Testis (tissue), 5 donors: ENCODE measurements around the gene SPAG4. TPM values are rescaled to one million over a fixed set of nuclear protein-coding genes. Genes with fewer than 3 reads are reported as not detected.

Experiments used
- DNase-seq: peaks from one replicate; pipeline ENCODE4 v3.0.0-alpha.2; 2019
- H3K27ac ChIP-seq, 2 donors: fragments of 200-600 bp; sonication (generic); one replicate each; pipeline ENCODE4 v1.5.1; 2019
- H3K27me3 ChIP-seq: fragments of 200-600 bp; sonication (generic); one replicate; pipeline ENCODE4 v1.5.1; 2019
- H3K36me3 ChIP-seq: fragments of 200-600 bp; sonication (generic); one replicate; pipeline ENCODE4 v1.5.1; 2017; ENCODE audit warnings: low read depth; ENCODE audit errors: missing control alignments
- H3K4me1 ChIP-seq: fragments of 200-600 bp; sonication (generic); one replicate; pipeline ENCODE4 v1.5.1; 2019
- H3K4me3 ChIP-seq, 2 donors: fragments of 200-600 bp; sonication (generic); one replicate each; pipeline ENCODE4 v1.5.1; 2017 to 2019
- H3K9me3 ChIP-seq: fragments of 200-600 bp; sonication (generic); one replicate; pipeline ENCODE4 v1.5.1; 2017
- CTCF ChIP-seq, 3 experiments: fragments of 450-650 bp in 2 of 3; fragments of 200-600 bp in 1 of 3; sonication (generic) in 1 of 3; IDR thresholded peaks; one replicate each; pipeline ENCODE4 v1.5.1; 2016 to 2019; ENCODE audit warnings: antibody characterized with exemption in 3 of 3, mild to moderate bottlenecking in 2 of 3, moderate library complexity in 1 of 3
- POLR2A ChIP-seq: fragments of 450-650 bp; IDR thresholded peaks from one replicate; pipeline ENCODE4 v1.6.1; 2017; ENCODE audit warnings: antibody characterized with exemption, mild to moderate bottlenecking, moderate library complexity
- WGBS, 2 donors: methylation state at CpG; one replicate each; pipeline ENCODE4 v1.1.5; 2018; 5-methylcytosine and 5-hydroxymethylcytosine counted together
- intact Hi-C: fragments of 100-400 bp; cut with DNase I; formaldehyde crosslinking; loops from one replicate; pipeline ENCODE4 v1.15.1; 2023; ENCODE audit warnings: low total_unique reads
- long read RNA-seq, 2 donors: transcript quantifications; one replicate each; lab custom pipeline, GENCODE V29; 2026
- polyA plus RNA-seq: library from polyadenylated mRNA; stranded (reverse); fragments of 350-450 nt; fragmentation: Illumina TruSeq; extraction: RNeasy Lipid Tissue Mini Kit (QIAGEN cat#74804); gene quantifications from one replicate; pipeline ENCODE4 v1.2.3, GENCODE V29; 2014; ENCODE audit warnings: low read depth, low replicate concordance; ENCODE audit not compliant: insufficient read depth
- total RNA-seq, 2 donors: library from RNA; depleted of rRNA; stranded (reverse); fragments of >200 nt; gene quantifications; one replicate each; pipeline ENCODE4 v1.2.3, GENCODE V29; 2016

SPAG4 gene
- total RNA-seq (10 to 100 TPM; 21.6 to 49.0 TPM), polyA plus RNA-seq (39.0 TPM)
- long read RNA-seq, donor 1: 0 reads
- long read RNA-seq, donor 2: 0 reads

GRCh38 chr20:35615667-35616464, at the start of gene SPAG4:
TSS of gene SPAG4 (plus strand) at chr20:35615829. CDS start at chr20:35616004, 175 bp downstream.
- H3K27me3 ChIP-seq: no peaks in the 10 kb centered on the region
- WGBS, 2 donors: 0 to 1% methylated on average over 3 to 68 of the region's 68 CpGs
- H3K4me3 ChIP-seq: peak within 1 kb of the TSS; percentile 58 to 69
- intact Hi-C loops: no loop called here
- peaks cover 27% of the 10 kb centered on the region for H3K4me1 ChIP-seq
- TF ChIP-seq POLR2A (no peak), CTCF (IDR thresholded peaks at IDR 0.05) (no peak)
- H3K9me3 ChIP-seq: no peaks in the 10 kb centered on the region
- H3K36me3 ChIP-seq: no peaks in the 10 kb centered on the region
- DNase-seq: peak; percentile 99
- H3K27ac ChIP-seq: peak within 1 kb of the TSS; percentile 83 to 93

- intact Hi-C loops: no loop called here
- no peaks in the 10 kb centered on the region for H3K27me3 ChIP-seq
These were observed 47.0 kb upstream of the SPAG4 start for GRCh38 chr20:35568645-35569044.

GRCh38 chr20:35571555-35571954, 44.1 kb upstream of the SPAG4 start:
- DNase-seq: no peak
- Histone ChIP-seq H3K27me3 (no peaks in the 10 kb centered on the region), H3K27ac (no peak overlapping the region), H3K9me3 (no peaks in the 10 kb centered on the region), H3K36me3 (no peaks in the 10 kb centered on the region), H3K4me3 (no peak overlapping the region), H3K4me1 (no peaks in the 10 kb centered on the region)
- intact Hi-C loops: no loop called here
- no peak for TF ChIP-seq POLR2A
- no peak for TF ChIP-seq CTCF (IDR thresholded peaks at IDR 0.05)

More at GRCh38 chr20:35568645-35569044, 47.0 kb upstream of the SPAG4 start:
- no peaks in the 10 kb centered on the region for H3K4me1 ChIP-seq
- TF ChIP-seq CTCF (IDR thresholded peaks at IDR 0.05) (no peak), POLR2A (no peak)
- WGBS, 2 donors: 39 to 66% methylated on average over 2 of the region's 2 CpGs
- H3K4me3 ChIP-seq: no peak overlapping the region
- no peaks in the 10 kb centered on the region for H3K36me3 ChIP-seq
- H3K9me3 ChIP-seq: no peaks in the 10 kb centered on the region
- DNase-seq: no peak
- H3K27ac ChIP-seq: no peak overlapping the region

GRCh38 chr20:35572838-35573237, 42.8 kb upstream of the SPAG4 start:
- TF ChIP-seq CTCF (IDR thresholded peaks at IDR 0.05) (no peak), POLR2A (no peak)
- Histone ChIP-seq H3K9me3 (no peaks in the 10 kb centered on the region), H3K27ac (no peak overlapping the region), H3K4me1 (no peaks in the 10 kb centered on the region), H3K36me3 (no peaks in the 10 kb centered on the region), H3K4me3 (no peak overlapping the region), H3K27me3 (no peaks in the 10 kb centered on the region)
- intact Hi-C loops: no loop called here
- DNase-seq: no peak
- 88 to 93% methylated on average over 4 of the region's 4 CpGs for WGBS, 2 donors

GRCh38 chr20:35575958-35576357, 39.7 kb upstream of the SPAG4 start:
- no peak overlapping the region for H3K4me3 ChIP-seq
- no peaks in the 10 kb centered on the region for H3K9me3 ChIP-seq
- no peak for DNase-seq
- 74 to 91% methylated on average over 4 of the region's 4 CpGs for WGBS, 2 donors
- intact Hi-C loops: no loop called here
- no peaks in the 10 kb centered on the region for H3K27me3 ChIP-seq
- TF ChIP-seq POLR2A (no peak), CTCF (IDR thresholded peaks at IDR 0.05) (no peak)
- H3K27ac ChIP-seq: no peak overlapping the region
- no peaks in the 10 kb centered on the region for H3K36me3 ChIP-seq
- H3K4me1 ChIP-seq: no peaks in the 10 kb centered on the region
